Left cardiac atrium (tissue), 4 donors: ENCODE results near the gene TFCP2L1. TPM values are rescaled to one million over a fixed set of nuclear protein-coding genes. Genes with fewer than 3 reads are reported as not detected.

ENCODE experiments used
- ATAC-seq, 2 donors: fragments of 200-7000 bp; cut with Tn5 transposase; one replicate each; pipeline ENCODE4 v1.9.1; 2020; ENCODE audit warnings: mild to moderate bottlenecking in 2 of 2, moderate library complexity in 2 of 2
- DNase-seq: peaks from one replicate; pipeline ENCODE4 v3.0.0-alpha.2; 2020
- intact Hi-C, 2 donors: fragments of 100-400 bp; cut with DNase I; formaldehyde crosslinking; loops; one replicate each; pipeline versions ENCODE4 v1.14.1 to v1.15.1; 2022 to 2023
- total RNA-seq, 2 donors: library from RNA; stranded (reverse); fragmentation: NEBNext Ultra II Directional; extraction: Animal tissue kit (Norgen Biotek cat#: 25700); gene quantifications; one replicate each; pipeline ENCODE4 v1.2.1, GENCODE V29; 2021
- donor health status: DM: no; HTN: yes; CAD: no.
- donor health status: DM: no; HTN: yes; CAD: no; lungs with severe emphysema.
- donor health status: DM: yes; HTN: yes; CAD: no.
- donor health status: Dilated cardiomyopathy.

TFCP2L1 gene
- total RNA-seq, 2 donors from 2014 or later, result 0.60 to 0.82 TPM

DNA sequence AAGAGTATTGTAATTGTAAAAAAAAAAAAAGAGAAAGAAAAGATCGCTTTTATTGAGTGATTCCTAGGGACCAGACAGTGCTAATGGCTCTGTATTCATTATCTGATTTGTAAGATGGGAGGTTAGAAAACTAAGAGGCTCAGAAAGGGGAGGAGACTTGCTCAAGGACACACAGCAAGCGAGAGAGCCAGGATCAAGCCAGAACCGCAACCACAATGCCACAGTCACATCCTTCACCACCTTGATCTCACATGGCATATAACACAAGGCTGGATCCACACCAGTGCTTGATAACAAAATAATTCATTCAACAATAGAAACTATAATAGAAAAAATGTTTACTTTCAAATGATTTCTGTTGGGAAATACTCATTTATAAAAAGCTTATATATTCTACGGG, 37.5 kb downstream of the TFCP2L1 start:
- ATAC-seq, result no peak
- DNase-seq, result no peak
- intact Hi-C loops, result no loop called here

DNA sequence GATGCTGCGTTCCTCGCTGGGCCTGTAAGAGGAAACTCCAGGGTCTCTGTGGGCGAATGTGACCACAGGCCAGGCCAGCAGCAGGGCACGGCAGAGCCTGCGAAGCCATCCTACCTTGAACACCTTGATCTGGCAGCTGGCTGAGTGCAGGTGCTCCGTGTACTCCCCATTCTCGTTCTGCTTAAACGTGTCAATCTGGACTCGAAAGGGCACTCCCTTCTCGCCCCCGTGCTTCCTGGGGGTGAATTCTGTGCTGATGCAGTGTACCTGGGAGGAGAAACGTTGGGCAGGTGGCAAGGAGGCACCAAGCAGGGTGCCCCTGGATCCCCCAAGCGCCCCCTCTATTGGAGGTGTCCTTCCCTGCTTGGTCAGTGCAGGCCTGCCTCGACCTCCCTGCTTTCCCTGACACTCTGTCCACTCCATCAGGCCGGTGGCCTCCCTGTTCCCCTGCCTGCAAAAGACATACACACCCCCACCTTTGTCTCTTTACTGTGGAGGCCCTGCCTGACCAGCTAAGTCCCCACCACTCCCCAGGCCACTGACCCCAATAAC, 38.2 kb downstream of the TFCP2L1 start:
- DNase-seq (no peak), ATAC-seq (no peak)
- intact Hi-C loops, result no loop called here

DNA sequence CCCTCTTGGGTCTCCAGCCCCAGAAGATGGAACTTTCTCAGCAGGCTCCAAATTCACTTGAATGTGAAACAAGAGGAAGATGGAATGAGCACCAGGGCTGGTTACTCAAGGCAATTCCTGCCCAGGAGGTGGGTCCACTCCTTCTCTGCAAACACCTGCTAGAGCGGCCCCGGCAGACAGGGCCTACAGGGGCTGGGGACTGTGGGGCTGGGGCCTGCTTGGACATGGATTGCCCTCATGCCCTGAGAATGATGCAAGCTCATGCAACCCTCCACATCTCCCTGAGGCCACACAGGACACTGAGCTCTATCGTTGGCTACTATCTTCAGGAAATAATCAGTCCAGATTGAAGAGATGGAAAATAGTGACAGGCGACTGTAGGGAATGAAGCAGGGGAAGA, 39.1 kb downstream of the TFCP2L1 start:
- ATAC-seq (no peak), DNase-seq (no peak)
- intact Hi-C loops, result no loop called here

DNA sequence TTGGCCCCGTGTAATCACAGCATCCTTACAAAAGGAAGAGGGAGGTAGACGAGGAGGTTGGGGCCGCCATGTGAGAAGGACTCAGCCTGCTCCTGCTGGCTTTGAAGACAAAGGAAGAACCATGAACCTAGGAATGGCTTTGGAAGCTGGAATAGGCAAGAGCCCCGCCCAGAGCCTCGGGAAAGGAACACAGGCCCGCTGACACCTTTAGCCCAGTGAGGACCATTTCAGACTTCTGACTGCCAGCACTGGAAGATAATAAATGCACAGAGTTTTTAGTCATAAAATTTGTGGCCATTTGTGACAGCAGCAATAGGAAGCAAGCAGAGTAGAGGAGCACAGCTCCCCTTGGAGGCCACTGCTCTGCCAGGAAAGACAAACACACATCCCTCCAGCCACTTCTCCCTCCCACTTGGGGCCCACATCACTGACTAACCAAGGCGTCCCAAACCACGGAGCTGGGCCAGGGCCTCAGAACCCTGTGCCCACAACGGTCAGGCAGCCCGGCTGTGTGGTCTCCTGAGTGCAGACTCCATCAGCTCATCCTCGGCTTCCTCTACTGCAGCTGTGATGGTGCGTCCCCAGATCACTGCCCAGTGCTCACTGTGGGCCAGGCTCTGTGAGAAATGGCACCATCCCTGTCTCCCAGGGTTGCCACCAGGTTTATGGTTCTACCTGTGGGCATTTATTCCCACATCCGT, 39.7 kb downstream of the TFCP2L1 start:
- intact Hi-C loops, result no loop called here
- ATAC-seq (no peak), DNase-seq (no peak)

DNA sequence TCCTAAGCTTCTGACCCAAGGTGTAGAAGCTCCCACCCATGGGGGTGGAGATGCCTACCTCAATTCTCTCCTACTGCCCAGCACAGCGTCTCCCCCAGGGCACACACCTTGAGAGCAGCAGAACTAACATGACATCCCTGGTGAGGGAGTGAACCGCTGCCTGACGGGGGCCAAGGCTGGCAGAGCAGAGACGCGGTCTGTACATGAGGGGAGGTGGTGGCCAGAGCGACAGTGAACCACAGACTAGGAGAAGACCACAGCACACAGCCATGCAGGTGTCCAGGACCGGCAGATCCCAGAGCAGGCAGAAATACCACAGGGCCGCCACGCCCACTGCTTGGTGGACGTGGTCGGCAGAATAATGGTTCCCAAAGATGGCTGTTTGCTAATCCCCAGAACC, 40.4 kb downstream of the TFCP2L1 start:
- ATAC-seq (no peak), DNase-seq (no peak)
- intact Hi-C loops, result no loop called here

DNA sequence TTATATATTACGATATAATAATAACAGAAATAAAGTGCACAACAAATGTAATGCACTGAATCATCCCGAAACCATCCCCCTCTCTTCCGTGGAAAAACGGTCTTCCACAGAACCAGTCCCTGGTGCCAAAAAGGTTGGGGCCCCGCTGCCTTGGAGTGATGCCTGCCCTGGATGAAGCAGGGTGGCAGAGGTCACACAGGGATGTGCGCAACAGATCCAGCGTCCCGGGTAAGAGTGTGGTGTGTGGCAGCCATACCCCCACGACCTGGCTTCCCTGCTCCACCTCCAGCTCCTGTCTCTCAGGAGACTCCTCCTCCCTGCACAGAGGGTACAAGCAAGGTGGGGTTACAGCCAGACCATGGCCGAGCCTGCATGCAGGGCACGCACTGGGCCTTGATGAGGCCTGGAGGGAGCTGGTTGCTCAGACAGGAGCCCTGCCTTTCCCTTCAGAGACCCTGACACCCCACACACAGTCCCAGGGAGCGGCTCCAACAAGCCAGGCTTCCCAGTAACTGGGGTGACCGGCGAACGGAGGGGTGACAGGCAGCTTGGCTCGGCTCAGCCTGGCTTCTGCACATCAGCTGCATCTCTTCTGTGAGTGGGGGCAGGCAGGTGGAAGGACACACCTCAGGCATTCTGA, 41.1 kb downstream of the TFCP2L1 start:
- intact Hi-C loops, result no loop called here
- ATAC-seq, result no peak
- no peak for DNase-seq

DNA sequence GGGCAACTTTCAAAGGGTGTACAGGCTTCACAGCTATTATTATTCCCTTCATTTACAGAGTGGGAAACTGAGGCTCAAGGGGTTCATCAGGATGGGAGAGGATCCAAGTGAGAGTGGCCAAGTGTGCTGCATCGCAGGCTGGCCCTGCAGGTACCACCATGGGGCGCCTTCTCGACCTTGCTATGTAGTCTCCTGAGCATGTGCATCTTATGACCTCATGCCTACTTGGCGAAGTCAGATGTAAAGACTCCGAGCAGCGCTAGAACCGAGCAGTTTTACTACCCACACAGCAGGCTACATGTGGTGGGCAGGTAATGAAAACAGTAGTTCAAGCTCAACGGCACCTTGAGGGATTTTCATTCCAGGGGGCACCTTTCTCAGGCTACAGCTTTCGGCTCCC, 42.0 kb downstream of the TFCP2L1 start:
- ATAC-seq (no peak), DNase-seq (no peak)
- intact Hi-C loops, result no loop called here

DNA sequence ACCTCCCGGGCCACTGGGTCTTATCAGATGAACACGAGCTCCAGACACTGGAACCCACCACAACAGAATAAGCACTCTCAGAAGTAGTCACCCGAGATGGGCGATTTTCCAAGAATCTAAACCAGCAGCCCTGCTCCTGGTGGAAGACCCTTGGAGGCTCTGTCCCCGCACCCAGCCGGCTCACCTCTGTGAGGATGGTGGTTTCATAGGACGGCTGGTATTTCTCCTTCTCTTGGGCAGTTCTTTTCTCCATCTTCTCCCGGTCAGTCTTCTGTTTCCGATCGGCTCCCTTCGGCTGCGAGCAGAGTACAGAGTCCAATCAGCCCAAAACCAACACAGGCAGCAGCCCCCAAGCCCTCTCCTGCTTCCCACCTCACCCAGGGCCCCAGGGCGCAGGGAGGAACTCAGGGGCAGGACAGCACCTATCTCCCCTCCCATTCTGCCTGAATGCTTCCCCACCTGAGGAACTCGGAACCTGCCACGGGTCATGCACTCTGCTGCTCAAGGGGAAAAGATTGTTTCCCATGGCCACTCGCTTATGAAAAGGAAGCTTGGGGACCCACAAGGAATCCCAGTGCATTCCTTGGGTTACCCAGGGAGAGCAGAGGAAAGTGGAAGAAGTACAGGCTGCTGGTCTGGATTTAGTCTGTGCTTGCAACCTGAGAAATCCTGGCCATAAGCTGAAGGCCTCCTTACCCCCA, 42.7 kb downstream of the TFCP2L1 start:
- intact Hi-C loops, result no loop called here
- ATAC-seq (no peak), DNase-seq (no peak)

DNA sequence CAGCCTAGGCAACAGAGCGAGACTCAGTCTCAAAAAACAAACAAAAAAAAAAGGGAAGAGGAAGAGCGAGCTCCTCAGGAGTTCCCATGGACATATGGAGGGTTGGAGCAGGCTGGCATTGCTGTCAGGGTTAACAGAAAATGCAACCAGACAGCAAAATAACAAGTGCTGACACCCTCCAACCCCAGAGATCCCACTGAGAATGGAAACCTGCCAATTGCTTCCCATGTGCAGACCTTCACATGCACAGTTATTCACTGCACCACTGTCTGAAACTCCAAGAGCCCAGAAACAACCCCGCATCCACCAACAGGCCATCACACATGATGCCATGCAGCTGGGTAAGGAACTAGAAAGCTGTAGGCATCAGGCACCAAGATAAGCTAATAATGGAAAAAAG, 43.5 kb downstream of the TFCP2L1 start:
- DNase-seq (no peak), ATAC-seq (no peak)
- intact Hi-C loops, result no loop called here

DNA sequence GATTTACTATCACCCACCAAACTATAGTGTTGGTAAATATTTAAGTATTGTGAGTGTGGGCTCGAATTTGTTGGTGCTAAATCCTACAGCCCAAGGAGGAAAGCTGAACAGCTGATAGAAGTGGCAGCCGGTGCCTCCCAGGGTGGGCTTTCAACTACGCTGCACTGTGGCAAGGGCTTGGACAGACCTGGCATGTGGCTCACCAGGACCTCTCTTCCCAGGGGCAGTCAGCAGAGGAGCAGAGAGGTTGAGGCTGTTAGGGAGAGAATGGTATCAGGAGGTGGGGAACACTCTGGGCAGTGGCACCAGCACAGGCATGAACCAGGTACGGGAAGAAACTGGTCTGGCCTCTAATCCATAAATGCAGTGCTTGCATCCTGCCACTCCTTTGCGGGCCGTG, 44.6 kb downstream of the TFCP2L1 start:
- intact Hi-C loops, result no loop called here
- ATAC-seq (no peak), DNase-seq (no peak)

DNA sequence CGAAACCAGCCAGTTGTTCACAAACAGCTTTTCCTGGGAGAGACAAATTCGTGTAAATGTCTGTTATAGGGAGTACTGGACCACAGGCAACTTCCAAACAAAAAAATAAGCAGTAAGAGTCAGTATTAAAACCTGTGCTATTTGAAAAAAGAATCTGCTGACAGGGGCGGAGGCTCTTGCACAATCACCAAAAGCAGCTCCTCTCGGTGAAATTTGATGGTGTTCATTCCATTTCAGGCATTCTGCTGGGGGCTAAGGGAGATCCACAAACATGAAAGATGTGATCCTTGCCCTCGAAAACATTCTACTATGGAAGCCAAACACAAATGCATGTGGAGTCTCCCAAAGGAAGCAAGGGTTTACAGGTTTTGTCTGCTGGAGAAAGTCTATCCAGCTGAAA, 45.0 kb downstream of the TFCP2L1 start:
- no peak for ATAC-seq
- intact Hi-C loops, result no loop called here
- no peak for DNase-seq

DNA sequence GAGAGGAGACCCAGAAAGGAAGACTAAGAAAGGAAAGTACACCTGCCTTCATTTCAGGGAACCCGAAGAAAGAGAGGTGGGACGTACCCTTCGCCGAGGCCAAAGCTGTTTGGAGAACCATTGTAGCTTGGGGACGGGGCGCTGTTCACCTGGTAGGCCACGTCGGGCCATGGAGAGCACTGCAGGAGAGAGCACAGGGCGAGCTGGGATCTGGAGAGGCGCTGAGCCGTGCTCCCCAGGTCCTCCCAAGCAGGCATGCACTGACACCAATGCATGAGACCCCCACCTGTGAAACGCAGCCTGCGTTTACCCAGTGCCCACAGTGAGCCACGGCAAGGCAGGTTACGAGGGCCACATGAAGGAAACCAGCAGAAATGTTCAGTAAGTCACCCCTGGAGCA, 45.5 kb downstream of the TFCP2L1 start:
- ATAC-seq (no peak), DNase-seq (no peak)
- intact Hi-C loops, result no loop called here

DNA sequence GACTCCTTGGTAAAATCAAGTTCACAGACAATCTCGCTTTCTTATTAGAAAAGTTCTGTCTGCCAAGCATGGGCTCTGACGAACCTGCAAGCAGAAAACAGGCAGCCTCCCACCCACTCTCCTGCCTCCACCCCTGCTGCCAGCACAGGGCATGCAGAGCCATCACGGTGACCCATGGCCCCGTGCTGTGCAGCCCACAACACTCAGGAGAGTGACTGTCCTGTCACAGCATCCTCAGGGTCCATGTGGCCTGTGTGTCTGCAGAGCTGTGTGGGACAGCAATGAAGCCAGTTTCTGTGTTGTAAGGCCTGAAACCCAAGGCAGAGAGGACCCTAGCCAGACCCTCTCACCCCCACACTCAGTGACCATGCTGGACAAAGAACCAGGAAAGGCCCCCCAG, 46.2 kb downstream of the TFCP2L1 start:
- DNase-seq (no peak), ATAC-seq (no peak)
- intact Hi-C loops, result no loop called here

DNA sequence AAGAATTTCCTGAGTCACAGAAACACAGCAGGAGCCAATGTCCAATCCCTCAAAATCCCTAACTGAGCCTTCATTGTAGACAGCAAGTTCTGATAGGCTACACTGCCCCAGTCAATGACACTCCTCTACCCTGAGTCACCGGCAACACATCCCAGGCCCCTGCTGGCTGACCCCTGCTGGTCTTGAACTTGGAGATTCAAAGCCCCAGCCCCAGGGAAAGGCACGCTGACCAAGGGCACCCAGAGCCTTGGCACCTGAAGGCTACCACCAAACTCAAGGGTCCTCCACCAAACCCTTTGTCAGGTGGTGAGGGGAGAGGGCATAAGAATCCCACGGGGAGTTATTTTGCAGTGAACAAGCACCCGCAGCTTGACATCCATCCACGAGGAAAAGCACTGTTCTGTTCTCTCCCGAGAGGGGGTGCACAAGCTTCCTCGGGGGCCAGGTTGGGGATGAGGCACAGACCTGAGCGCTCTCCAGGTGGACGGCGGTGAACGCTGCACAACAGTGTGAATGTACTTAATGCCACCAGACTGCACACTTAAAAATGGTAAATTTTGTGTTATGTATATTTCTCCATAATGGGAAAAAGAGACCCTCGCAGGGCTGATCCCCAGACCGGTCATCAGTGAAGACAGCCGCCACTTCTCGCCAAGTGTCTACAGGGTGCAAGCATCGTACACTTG, 46.9 kb downstream of the TFCP2L1 start:
- intact Hi-C loops, result no loop called here
- ATAC-seq (peak in 1 of 2 donors; percentile 31), DNase-seq (no peak)

DNA sequence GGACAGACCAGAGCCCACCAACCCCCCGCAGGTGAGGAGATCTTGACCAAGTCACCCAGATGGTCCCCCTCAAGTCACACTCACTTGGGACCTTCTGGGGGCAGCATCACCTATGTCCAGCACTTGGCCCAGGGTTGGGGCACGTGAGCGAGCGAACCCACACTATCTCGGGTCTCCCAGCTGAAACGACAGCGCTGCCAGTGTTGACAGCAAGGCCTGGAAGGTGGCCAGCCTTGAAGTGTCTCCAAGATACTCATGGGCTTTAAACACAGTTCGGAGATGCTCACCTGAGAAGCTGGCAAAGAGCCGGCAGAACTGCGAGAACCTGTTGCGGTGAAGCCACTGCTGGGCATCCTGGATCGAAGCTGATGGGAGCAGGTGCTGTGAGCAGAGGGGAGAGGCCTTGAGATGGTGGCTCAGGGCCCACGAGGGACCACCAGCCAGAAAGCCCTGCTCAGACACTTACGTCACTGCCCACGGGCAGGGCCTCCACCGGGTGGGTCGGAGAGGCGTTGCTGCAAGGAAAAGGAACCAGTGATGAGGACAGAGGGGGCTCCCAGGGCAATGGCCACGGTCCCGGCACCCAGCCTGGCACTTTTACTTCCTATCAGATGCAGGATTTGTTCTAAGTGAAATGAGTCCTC, 47.5 kb downstream of the TFCP2L1 start:
- intact Hi-C loops, result no loop called here
- DNase-seq, result no peak
- ATAC-seq, result peak in 1 of 2 donors; percentile 19

DNA sequence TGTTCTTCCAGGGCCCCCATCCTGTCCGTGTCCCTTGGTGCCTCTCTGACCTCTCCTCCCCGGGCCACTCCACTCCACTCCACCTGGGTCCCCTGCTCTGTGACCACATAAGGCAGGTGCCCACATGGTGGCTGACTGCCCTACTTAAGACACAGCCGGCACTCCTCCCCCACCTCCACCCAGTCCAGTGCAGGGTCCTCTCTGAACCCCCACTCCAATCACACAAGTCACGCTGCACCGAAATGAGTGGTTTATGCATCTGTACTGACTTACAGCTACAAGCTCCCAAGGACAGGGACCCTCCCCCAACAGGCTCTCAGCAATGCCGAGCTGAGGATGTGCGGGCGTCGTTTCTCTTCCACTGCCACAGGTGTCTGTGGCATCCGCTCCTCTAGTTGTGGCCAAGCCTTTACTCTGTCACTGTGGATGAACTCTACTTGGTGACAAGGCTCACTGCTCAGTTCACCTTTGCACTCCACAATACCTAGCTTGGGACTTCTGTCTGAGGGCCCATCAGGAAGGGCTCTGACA, 48.3 kb downstream of the TFCP2L1 start:
- ATAC-seq (no peak), DNase-seq (no peak)
- intact Hi-C loops, result no loop called here

DNA sequence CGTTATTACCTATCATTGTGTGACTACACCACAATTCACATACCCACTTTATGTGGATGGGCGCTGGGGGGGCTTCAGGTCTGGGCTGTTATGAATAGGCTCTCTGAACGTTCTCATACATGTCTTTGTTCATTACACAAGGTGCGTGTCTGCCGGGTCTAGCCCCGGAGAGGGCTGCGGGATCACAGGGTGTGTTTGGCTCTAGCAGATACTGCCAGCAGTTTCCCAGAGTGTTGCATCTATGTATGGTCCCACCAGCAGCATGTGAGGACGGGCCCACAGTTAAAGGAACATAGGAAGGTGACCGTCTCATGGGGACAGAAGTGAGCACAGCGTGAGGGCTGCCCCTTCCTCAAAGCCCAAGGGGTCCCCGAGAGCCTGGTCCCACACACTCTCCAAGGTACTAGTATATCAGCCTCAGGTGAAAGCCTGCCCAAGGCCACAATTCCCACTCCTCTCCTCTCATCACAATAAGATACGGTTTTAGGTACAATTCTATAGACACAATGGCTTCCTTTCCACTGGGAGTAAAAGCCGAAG, 48.8 kb downstream of the TFCP2L1 start:
- intact Hi-C loops, result no loop called here
- DNase-seq, result no peak

DNA sequence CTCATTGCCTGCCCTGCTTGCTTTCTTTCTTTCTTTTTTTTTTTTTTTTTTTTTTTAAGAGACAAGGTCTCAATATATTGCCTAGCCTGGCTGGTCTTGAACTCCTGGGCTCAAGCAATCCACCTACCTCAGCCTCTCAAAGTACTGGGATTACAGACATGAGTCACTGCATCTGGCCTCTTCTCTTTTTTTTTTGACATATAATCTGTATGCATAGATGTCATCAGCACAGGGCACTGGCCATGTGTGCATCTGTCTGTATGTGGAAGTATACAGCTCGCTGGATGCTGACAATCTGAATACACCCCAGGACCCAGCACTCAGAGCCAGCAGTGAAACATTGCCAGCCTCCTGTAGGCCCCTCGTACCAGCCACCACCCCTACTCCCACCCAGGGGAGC, 49.5 kb downstream of the TFCP2L1 start:
- DNase-seq, result no peak
- intact Hi-C loops, result no loop called here
- ATAC-seq, result no peak

More for the DNA sequence above, 48.8 kb downstream of the TFCP2L1 start:
- no peak for ATAC-seq

DNA sequence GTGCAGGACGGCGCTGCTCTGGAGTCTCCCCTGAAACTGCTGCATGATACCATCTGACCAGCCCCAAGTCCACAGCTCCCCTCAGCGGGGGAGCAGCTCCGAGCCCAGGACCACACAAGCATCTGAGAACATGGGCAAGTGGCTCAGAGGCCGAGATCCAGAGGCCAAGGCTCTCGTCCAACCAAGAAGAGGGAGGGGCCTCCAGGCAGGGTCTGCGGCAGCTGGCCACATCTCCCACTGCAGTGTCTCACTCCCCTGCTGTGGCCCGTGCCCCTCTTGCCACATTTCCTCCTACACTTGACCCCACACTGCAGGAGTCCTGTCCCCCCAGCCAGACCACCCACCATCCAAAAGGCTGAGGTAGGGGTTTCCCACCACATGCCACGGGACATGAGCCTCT, 50.2 kb downstream of the TFCP2L1 start:
- intact Hi-C loops, result no loop called here
- DNase-seq, result no peak
- ATAC-seq, result no peak
